Panc1 (cell line): ENCODE results near the gene SEC23A. TPM values are rescaled to one million over a fixed set of nuclear protein-coding genes. Genes with fewer than 3 reads are reported as not detected.

Experiments
- ATAC-seq: fragments of 200-7000 bp; cut with Tn5 transposase; 2 replicates; pipeline ENCODE4 v1.9.1; 2020; ENCODE audit warnings: mild to moderate bottlenecking, moderate library complexity
- Bru-seq: library from RNA; stranded (reverse); fragments of 400-500 nt; gene quantifications from one replicate; lab custom pipeline; 2021; lab: Mats Ljungman, UMichigan
- BruChase-seq, 2 experiments: library from RNA; stranded (reverse); fragments of 400-500 nt; gene quantifications; one replicate each; lab custom pipeline; 2021; lab: Mats Ljungman, UMichigan
- BruUV-seq: library from RNA; stranded (reverse); fragments of 400-500 nt; replicated peaks from 2 replicates; lab custom pipeline; 2021; lab: Mats Ljungman, UMichigan
- CTCF ChIA-PET: fragments of 300-600 bp; sonication (Branson Sonifier 250); formaldehyde crosslinking; loops from one replicate; lab custom pipeline; 2022; ENCODE audit warnings: antibody characterized with exemption; lab: Charles Lee
- POLR2A ChIA-PET: fragments of 300-600 bp; sonication (Branson Sonifier 250); formaldehyde crosslinking; loops from one replicate; lab custom pipeline; 2022; ENCODE audit warnings: antibody characterized with exemption; lab: Charles Lee
- DNase-seq: peaks from one replicate; pipeline ENCODE4 v3.0.0-alpha.2; 2010; ENCODE audit warnings: low read depth, low spot score
- H3K27ac ChIP-seq: 2 replicates; pipeline ENCODE4 v1.5.1; 2011; ENCODE audit warnings: mild to moderate bottlenecking, low read length, inconsistent platforms
- H3K27me3 ChIP-seq: fragments of 200-500 bp; sonication (Bioruptor generic); 2 replicates; pipeline ENCODE4 v1.6.0; 2014; ENCODE audit warnings: low read length, inconsistent platforms; ENCODE audit not compliant: control insufficient read depth, insufficient read depth
- H3K36me3 ChIP-seq: fragments of 200-500 bp; sonication (Bioruptor generic); 2 replicates; pipeline ENCODE4 v1.5.1; 2014; ENCODE audit warnings: inconsistent platforms, mild to moderate bottlenecking, low read length, moderate library complexity; ENCODE audit not compliant: control insufficient read depth, insufficient read depth
- H3K4me1 ChIP-seq: 2 replicates; pipeline ENCODE4 v1.5.1; 2011; ENCODE audit warnings: inconsistent platforms, mild to moderate bottlenecking, low read length, moderate library complexity; ENCODE audit not compliant: control insufficient read depth, insufficient read depth
- H3K4me3 ChIP-seq, 2 experiments: 2 replicates each; pipeline ENCODE4 v1.5.1; 2011 to 2012; ENCODE audit warnings: low read depth in 2 of 2, low read length in 2 of 2, mild to moderate bottlenecking in 2 of 2, inconsistent platforms in 1 of 2, moderate library complexity in 1 of 2
- H3K9me3 ChIP-seq: fragments of 200-500 bp; sonication (Bioruptor generic); 2 replicates; pipeline ENCODE4 v1.5.1; 2014; ENCODE audit warnings: low read depth, mild to moderate bottlenecking, inconsistent platforms, low read length, moderate library complexity; ENCODE audit not compliant: control insufficient read depth, insufficient read depth
- POLR2AphosphoS5 ChIP-seq: IDR thresholded peaks from 2 replicates; pipeline ENCODE4 v1.6.1; 2012; ENCODE audit warnings: mild to moderate bottlenecking, low read depth, low read length, moderate library complexity
- SIN3A ChIP-seq: IDR thresholded peaks from 2 replicates; pipeline ENCODE4 v1.6.1; 2012; ENCODE audit warnings: low read depth, mild to moderate bottlenecking, low read length, moderate library complexity, borderline replicate concordance; ENCODE audit not compliant: insufficient read depth
- TCF7L2 ChIP-seq: IDR thresholded peaks from 2 replicates; pipeline ENCODE4 v1.6.1; 2011; ENCODE audit warnings: mild to moderate bottlenecking, low read depth, low read length, inconsistent platforms
- in situ Hi-C: cut with HindIII; loops from 2 replicates; pipeline ENCODE4 v1.10.0; 2016; ENCODE audit warnings: low sequenced_read_pairs, low pct_unique_long_range_greater_than_20kb
- intact Hi-C: fragments of 100-400 bp; cut with micrococcal nuclease; formaldehyde crosslinking; loops from one replicate; pipeline ENCODE4 v1.10.0; 2022; ENCODE audit not compliant: unreplicated experiment
- long read RNA-seq: library from polyadenylated mRNA; unstranded; transcript quantifications from one replicate; pipeline ENCODE4 v2.0.0, GENCODE V29; 2021; ENCODE audit not compliant: unreplicated experiment
- polyA plus RNA-seq: library from polyadenylated mRNA; unstranded; fragments of >200 nt; gene quantifications from one replicate; pipeline ENCODE4 v1.2.1, GENCODE V29; 2012; ENCODE audit warnings: missing spikeins; ENCODE audit not compliant: insufficient read length
- total RNA-seq: library from RNA; stranded (reverse); gene quantifications from one replicate; pipeline ENCODE4 v1.2.1, GENCODE V29; 2021; ENCODE audit not compliant: unreplicated experiment
- TF ChIP-seq, protein P1 (sequence below), 2 experiments: IDR thresholded peaks; 2 replicates each; pipeline ENCODE4 v1.6.1; 2011 to 2012; ENCODE audit warnings: low read depth in 2 of 2, control low read depth in 1 of 2, low read length in 1 of 2, mild to moderate bottlenecking in 1 of 2, moderate library complexity in 1 of 2; ENCODE audit not compliant: insufficient read depth in 1 of 2
- TF ChIP-seq, protein P2 (sequence below): fragments of 450-650 bp; IDR thresholded peaks from 2 replicates; pipeline ENCODE4 v1.5.1; 2017; ENCODE audit warnings: mild to moderate bottlenecking

Gene SEC23A
- total RNA-seq (76.7 TPM), Bru-seq, nascent RNA (percentile 77 among the genes with signal in this experiment), BruChase-seq, experiment 1, labeled RNA remaining after a 2-hour chase (percentile 74 among the genes with signal in this experiment), BruChase-seq, experiment 2, labeled RNA remaining after a 6-hour chase (percentile 85 among the genes with signal in this experiment)
- 43.5 TPM for polyA plus RNA-seq
- long read RNA-seq, full-length matches to known transcripts, result 216 of 265 reads
- long read RNA-seq, partial matches to known transcripts, result 24 of 265 reads
- long read RNA-seq, other reads (novel, unspliced or antisense), result 25 of 265 reads

DNA sequence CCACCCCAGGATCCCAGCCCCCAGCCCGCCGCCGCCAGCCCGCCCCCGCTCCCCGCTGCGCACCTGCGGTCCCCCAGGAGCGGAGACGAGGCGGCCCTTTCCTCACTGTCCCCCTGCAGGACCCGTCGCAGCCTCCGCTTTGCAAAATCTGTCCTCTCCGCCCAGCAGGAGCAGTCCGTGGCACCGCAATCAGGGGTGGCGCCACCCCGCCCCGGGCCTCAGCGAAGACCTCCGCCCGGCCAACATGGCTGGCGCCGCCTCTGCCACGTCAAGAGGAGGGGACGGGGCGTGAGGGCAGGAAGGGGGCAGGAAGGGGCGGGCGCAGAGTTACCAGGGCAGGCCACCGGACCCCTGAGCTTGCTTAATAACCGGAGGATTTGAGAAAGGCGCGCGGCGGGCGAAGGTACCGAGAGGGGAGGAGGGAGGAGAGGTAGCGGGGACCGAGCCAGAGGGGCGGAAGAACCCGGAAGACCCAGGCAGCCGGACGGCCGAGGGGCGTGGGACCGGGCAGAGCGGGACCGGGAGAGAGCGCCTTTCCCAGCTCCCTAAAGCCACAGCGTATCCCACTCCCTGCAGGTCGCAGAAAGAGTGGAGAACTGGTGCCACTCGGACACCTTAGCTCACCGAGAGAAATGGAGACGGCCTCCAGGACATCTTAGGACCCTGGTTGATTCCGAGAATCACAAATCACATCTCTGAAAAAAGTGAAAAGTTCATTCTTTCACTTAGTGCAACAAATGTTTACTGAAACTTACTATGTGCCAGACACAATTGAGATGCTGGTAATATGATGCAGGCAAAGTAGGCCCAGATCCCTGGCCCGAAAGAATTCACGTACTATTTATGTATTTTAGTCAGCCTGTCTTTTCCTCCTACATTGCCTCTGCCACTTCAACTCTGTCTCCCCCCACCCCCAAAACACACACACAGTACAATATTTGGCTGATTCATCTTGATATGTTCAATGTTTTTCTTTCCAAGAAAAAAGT, at the start of gene SEC23A:
Gene SEC23A, minus strand, starts transcription at position 267 of the 989 bp plus-strand sequence. CDS start 7,117 bp downstream, outside the sequence.
- TF ChIP-seq POLR2AphosphoS5, result peak; percentile 78
- no peak for TF ChIP-seq TCF7L2
- TF ChIP-seq, protein P1, sequence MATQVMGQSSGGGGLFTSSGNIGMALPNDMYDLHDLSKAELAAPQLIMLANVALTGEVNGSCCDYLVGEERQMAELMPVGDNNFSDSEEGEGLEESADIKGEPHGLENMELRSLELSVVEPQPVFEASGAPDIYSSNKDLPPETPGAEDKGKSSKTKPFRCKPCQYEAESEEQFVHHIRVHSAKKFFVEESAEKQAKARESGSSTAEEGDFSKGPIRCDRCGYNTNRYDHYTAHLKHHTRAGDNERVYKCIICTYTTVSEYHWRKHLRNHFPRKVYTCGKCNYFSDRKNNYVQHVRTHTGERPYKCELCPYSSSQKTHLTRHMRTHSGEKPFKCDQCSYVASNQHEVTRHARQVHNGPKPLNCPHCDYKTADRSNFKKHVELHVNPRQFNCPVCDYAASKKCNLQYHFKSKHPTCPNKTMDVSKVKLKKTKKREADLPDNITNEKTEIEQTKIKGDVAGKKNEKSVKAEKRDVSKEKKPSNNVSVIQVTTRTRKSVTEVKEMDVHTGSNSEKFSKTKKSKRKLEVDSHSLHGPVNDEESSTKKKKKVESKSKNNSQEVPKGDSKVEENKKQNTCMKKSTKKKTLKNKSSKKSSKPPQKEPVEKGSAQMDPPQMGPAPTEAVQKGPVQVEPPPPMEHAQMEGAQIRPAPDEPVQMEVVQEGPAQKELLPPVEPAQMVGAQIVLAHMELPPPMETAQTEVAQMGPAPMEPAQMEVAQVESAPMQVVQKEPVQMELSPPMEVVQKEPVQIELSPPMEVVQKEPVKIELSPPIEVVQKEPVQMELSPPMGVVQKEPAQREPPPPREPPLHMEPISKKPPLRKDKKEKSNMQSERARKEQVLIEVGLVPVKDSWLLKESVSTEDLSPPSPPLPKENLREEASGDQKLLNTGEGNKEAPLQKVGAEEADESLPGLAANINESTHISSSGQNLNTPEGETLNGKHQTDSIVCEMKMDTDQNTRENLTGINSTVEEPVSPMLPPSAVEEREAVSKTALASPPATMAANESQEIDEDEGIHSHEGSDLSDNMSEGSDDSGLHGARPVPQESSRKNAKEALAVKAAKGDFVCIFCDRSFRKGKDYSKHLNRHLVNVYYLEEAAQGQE (IDR thresholded peaks at IDR 0.05; ENCODE audit: insufficient read depth in 1 of 2, low read depth in 2 of 2, low read length in 1 of 2), result no peak
- peak; percentile 52; the same call in 1 of the 2 replicates for TF ChIP-seq SIN3A
- TF ChIP-seq, protein P2, sequence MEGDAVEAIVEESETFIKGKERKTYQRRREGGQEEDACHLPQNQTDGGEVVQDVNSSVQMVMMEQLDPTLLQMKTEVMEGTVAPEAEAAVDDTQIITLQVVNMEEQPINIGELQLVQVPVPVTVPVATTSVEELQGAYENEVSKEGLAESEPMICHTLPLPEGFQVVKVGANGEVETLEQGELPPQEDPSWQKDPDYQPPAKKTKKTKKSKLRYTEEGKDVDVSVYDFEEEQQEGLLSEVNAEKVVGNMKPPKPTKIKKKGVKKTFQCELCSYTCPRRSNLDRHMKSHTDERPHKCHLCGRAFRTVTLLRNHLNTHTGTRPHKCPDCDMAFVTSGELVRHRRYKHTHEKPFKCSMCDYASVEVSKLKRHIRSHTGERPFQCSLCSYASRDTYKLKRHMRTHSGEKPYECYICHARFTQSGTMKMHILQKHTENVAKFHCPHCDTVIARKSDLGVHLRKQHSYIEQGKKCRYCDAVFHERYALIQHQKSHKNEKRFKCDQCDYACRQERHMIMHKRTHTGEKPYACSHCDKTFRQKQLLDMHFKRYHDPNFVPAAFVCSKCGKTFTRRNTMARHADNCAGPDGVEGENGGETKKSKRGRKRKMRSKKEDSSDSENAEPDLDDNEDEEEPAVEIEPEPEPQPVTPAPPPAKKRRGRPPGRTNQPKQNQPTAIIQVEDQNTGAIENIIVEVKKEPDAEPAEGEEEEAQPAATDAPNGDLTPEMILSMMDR, result no peak
- TSS peak; percentile 95 for BruUV-seq
- peak within 1 kb of the TSS; percentile 83 for H3K27ac ChIP-seq
- H3K9me3 ChIP-seq, result no peaks in the 10 kb centered on the region
- H3K27me3 ChIP-seq, result no peaks in the 10 kb centered on the region
- in situ Hi-C loops (no loop called here), intact Hi-C loops (no loop called here)
- H3K36me3 ChIP-seq, result no peaks in the 10 kb centered on the region; the same call in 1 of the 2 replicates
- ATAC-seq, result peak; percentile 98
- POLR2A ChIA-PET, result interaction anchor here (0.6 to 1.1 kb wide), 3 partner anchors 9 to 16 kb away, joined by 3 to 5 read pairs (median 3); partner anchors contain the start of gene GEMIN2
- H3K4me1 ChIP-seq, result no peaks in the 10 kb centered on the region; the same call in none of the 2 replicates
- DNase-seq, result no peak
- CTCF ChIA-PET, result interaction anchor here (0.7 kb wide), 2 partner anchors 109 to 236 kb away, joined by 3 to 15 read pairs; no protein-coding TSS in a partner anchor
- peak within 1 kb of the TSS; percentile 69 to 92 for H3K4me3 ChIP-seq

DNA sequence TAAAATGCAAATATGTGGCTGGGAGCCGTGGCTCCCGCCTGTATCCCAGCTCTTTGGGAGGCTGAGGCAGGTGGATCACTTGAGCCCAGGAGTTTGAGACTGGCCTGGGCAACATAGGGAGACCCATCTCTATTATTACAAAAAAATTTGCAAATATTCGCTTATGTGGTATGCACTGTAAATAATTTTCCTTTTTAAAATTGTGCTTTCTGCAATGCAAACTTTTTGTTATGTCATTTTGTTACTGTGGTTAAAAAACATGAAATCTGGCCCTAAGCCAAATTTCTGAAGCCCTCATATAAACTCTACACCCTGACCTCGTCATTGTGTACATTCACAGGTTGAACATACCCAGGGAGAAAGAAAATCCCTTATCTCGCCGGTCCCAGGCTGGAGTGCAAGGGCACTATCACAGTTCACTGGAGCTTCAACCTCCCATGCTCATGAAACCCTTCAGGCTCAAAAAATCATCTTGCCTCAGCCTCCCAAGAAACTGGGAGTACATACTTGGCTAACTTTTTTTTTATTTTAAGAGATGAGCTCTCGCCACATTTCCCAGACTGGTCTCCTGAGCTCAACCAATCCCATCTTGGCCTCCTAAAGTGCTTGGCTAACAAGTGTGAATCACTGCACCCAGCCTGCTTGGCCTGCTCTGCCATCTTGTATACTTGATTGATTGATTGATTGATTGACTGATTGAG, 42.4 kb upstream of the SEC23A start:
- TF ChIP-seq, protein P1 (IDR thresholded peaks at IDR 0.05; ENCODE audit: insufficient read depth in 1 of 2, low read depth in 2 of 2, low read length in 1 of 2), result no peak
- TF ChIP-seq SIN3A, result no peak
- TF ChIP-seq POLR2AphosphoS5, result no peak
- TF ChIP-seq, protein P2, result no peak
- TF ChIP-seq TCF7L2, result no peak
- ATAC-seq, result no peak
- Histone ChIP-seq H3K36me3 (peaks cover 6% of the 10 kb centered on the region; the same call in 1 of the 2 replicates), H3K27ac (no peak overlapping the region), H3K4me1 (no peaks in the 10 kb centered on the region), H3K4me3 (no peak overlapping the region), H3K27me3 (no peaks in the 10 kb centered on the region), H3K9me3 (no peaks in the 10 kb centered on the region)
- ChIA-PET CTCF (no interaction called here), POLR2A (no interaction called here)
- DNase-seq, result no peak
- no TSS peak for BruUV-seq
- in situ Hi-C loops (no loop called here), intact Hi-C loops (no loop called here)
